Brain microvascular endothelial cell (primary cell): ENCODE results near the gene IGFL2.
"Not testable (repeated sequence)": the region's sequence is repeated elsewhere in the genome, so short reads cannot be mapped to it uniquely, and the experiment has no call there.

Experiments
- DNase-seq: peaks from one replicate; pipeline ENCODE4 v3.0.0-alpha.2; 2020
- H3K27ac ChIP-seq: fragments of 250-450 bp; sonication (Bioruptor Pico); 2 replicates; pipeline ENCODE4 v1.5.1; 2020; ENCODE audit warnings: mild to moderate bottlenecking, moderate library complexity
- H3K27me3 ChIP-seq: fragments of 250-450 bp; sonication (Bioruptor Pico); replicated peaks from 2 replicates; pipeline ENCODE4 v1.5.1; 2020; ENCODE audit warnings: mild to moderate bottlenecking
- H3K36me3 ChIP-seq: fragments of 250-450 bp; sonication (Bioruptor Pico); replicated peaks from 2 replicates; pipeline ENCODE4 v1.5.1; 2020; ENCODE audit warnings: mild to moderate bottlenecking
- H3K4me3 ChIP-seq: 2 replicates; pipeline ENCODE4 v1.5.1; 2011; ENCODE audit warnings: low read depth, mild to moderate bottlenecking, control low read depth, low read length, moderate library complexity
- in situ Hi-C: cut with HindIII; loops from 2 replicates; pipeline ENCODE4 v1.10.0; 2017; ENCODE audit warnings: low sequenced_read_pairs, low pct_ligation_motif_present
- TF ChIP-seq, protein P1 (sequence below): IDR thresholded peaks from 2 replicates; pipeline ENCODE4 v1.5.1; 2011; ENCODE audit warnings: low read depth, mild to moderate bottlenecking, moderate library complexity, low read length, control low read depth, inconsistent platforms; ENCODE audit errors: missing control alignments

Gene IGFL2

DNA sequence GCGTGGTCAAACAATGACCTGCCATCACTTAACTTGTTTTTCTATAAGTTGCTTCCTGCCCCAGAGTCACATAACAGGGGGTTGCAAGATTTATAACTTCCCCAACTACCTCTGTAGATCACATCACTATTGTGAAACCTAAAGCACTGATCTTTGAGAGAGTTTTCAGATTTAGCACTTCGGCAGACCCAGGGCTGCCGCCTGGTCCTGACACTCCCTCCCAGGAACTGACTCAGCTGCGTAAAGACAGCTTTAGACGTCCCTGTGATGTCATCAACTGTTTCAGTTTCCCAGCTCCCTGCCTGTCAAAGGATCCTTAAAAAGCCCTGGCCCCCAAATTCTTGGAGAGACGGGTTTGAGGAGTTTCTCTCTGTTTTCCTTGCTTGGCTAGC lies 33.3 kb downstream of the IGFL2 start:
- in situ Hi-C loops: no loop called here
- DNase-seq: no peak
- no peak overlapping the region for H3K4me3 ChIP-seq
- H3K27ac ChIP-seq: no peak overlapping the region
- H3K27me3 ChIP-seq: peaks cover 2% of the 10 kb centered on the region
- no peaks in the 10 kb centered on the region for H3K36me3 ChIP-seq
- TF ChIP-seq, protein P1, sequence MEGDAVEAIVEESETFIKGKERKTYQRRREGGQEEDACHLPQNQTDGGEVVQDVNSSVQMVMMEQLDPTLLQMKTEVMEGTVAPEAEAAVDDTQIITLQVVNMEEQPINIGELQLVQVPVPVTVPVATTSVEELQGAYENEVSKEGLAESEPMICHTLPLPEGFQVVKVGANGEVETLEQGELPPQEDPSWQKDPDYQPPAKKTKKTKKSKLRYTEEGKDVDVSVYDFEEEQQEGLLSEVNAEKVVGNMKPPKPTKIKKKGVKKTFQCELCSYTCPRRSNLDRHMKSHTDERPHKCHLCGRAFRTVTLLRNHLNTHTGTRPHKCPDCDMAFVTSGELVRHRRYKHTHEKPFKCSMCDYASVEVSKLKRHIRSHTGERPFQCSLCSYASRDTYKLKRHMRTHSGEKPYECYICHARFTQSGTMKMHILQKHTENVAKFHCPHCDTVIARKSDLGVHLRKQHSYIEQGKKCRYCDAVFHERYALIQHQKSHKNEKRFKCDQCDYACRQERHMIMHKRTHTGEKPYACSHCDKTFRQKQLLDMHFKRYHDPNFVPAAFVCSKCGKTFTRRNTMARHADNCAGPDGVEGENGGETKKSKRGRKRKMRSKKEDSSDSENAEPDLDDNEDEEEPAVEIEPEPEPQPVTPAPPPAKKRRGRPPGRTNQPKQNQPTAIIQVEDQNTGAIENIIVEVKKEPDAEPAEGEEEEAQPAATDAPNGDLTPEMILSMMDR: no peak

DNA sequence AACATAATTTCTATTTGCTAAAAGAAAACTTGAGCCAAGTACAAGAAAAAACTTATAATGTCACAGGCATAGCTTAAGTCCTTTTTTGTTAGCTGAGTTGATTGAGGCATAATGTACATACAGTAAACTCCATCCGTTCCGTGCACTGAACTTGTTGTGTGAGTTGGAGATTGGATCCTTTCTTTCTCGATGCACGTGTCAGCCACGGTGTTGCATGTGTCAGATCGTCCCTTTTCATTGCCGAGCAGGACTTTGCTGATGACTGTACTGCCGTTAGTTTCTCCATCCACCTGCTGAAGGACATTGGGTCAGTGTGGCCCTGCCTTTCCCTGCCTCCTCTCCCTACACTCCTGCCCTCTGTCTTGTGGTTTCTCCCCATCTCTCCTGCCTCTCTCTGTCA lies 34.4 kb downstream of the IGFL2 start:
- Histone ChIP-seq H3K27ac (no peak overlapping the region), H3K4me3 (no peak overlapping the region), H3K27me3 (peaks cover 5% of the 10 kb centered on the region), H3K36me3 (no peaks in the 10 kb centered on the region)
- TF ChIP-seq, protein P1: no peak
- no peak for DNase-seq
- in situ Hi-C loops: no loop called here

DNA sequence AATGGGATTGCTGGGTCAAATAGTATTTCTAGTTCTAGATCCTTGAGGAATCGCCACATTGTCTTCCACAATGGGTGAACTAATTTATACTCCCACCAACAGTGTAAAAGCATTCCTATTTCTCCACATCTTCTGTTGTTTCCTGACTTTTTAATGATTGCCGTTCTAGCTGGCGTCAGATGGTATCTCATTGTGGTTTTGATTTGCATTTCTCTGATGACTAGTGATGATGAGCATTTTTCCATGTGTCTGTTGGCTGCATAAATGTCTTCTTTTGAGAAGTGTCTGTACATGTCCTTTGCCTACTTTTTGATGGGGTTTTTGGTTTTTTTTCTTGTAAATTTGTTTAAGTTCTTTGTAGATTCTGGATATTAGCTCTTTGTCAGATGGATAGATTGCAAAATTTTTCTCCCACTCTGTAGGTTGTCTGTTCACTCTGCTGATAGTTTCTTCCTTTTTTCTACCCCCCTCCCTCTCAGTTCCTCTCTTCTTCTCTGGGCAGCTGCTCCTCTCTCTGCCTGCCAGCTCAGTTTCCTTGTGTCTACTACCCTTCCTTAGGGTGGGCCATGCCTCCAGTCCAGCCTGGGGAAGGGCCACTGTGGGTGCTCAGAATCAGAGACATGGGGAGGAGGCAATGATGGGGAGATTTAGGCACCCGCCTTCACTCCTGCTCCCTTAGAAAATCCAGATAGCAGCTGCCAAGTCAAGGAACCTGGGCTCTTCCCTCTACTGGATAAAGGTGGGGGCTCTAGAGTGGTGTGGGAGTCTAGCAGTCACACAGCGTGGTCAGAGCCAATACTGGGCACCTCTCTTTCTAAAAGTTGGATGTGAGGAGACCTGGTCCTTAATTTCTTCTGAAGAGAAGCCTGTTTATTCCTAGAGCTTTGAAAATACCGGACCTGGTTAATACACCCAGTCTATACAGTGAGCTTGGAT lies 37.0 kb downstream of the IGFL2 start:
- H3K27ac ChIP-seq: peak overlapping the region; percentile 13
- in situ Hi-C loops: not testable (repeated sequence)

DNA sequence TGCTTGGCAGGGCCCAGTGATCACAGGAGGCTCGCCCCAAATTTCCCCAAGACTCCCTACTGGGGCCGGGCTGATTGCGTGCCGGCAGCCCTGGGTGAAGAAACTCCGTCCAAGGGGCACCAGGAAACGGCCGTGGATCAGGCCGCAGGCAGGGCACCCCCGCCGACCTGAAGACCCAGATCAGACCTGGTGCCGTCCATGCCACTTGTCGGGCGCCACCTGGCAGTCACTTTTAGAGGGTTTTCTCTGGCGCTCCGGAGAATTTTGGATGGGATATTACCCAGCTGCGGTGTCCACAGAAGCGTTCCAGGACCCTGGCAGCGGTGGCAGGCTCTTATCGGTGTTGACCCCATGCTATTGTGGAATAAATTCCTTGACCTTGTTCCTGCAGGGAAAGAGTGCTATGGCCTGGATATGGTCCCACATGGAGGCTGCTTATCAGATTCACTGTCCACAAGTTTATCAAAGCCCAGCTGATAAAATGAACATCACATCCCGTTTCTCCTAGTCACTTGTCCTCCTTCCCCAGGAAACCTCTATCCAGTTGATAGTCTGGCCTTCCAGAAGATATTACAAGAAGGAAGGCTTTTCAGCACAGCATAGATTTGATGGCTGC lies 38.2 kb downstream of the IGFL2 start:
- H3K27ac ChIP-seq: no peak overlapping the region
- in situ Hi-C loops: no loop called here
- H3K36me3 ChIP-seq: no peaks in the 10 kb centered on the region
- H3K4me3 ChIP-seq: no peak overlapping the region
- TF ChIP-seq, protein P1: no peak
- DNase-seq: no peak
- H3K27me3 ChIP-seq: peaks cover 30% of the 10 kb centered on the region

More for the DNA sequence above, 37.0 kb downstream of the IGFL2 start:
- not testable (repeated sequence) for H3K4me3 ChIP-seq, H3K36me3 ChIP-seq
- DNase-seq: peak; percentile 33
- peaks cover 22% of the 10 kb centered on the region for H3K27me3 ChIP-seq

DNA sequence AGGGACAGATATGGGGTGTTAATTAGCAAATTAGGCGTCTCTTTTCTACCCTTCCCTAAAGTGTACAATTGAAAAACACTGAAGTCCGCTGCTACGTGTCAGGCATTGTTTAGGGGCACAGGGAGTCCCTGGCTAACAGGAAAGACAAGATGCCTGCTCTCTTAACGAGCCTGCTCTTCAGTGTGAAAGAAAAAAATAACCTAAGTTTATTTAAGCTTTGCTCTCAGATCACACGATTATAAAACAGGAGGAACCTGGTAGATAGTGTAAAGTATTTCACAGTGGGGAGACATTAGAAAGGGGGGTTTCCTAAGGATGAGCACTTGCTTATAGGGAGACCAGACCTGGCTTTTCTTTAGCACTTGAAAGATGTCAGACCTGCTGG lies 38.7 kb downstream of the IGFL2 start:
- DNase-seq: no peak
- no peak overlapping the region for H3K27ac ChIP-seq
- H3K27me3 ChIP-seq: peaks cover 33% of the 10 kb centered on the region
- in situ Hi-C loops: no loop called here
- H3K36me3 ChIP-seq: no peaks in the 10 kb centered on the region
- TF ChIP-seq, protein P1: no peak
- no peak overlapping the region for H3K4me3 ChIP-seq
